GM10266 (cell line): ENCODE results near the gene PRM3.
A peak's percentile ranks its signal among the peaks of the same experiment; 100 is the strongest.

ENCODE experiments used
- DNase-seq: peaks from one replicate; pipeline ENCODE4 v3.0.0; 2012; ENCODE audit errors: extremely low spot score
- TF ChIP-seq, protein P1 (sequence below): IDR thresholded peaks from 2 replicates; pipeline ENCODE4 v1.5.1; 2012; ENCODE audit warnings: mild to moderate bottlenecking, low read depth; ENCODE audit not compliant: control insufficient read depth, insufficient read depth; ENCODE audit errors: missing control alignments

The PRM3 gene

DNA sequence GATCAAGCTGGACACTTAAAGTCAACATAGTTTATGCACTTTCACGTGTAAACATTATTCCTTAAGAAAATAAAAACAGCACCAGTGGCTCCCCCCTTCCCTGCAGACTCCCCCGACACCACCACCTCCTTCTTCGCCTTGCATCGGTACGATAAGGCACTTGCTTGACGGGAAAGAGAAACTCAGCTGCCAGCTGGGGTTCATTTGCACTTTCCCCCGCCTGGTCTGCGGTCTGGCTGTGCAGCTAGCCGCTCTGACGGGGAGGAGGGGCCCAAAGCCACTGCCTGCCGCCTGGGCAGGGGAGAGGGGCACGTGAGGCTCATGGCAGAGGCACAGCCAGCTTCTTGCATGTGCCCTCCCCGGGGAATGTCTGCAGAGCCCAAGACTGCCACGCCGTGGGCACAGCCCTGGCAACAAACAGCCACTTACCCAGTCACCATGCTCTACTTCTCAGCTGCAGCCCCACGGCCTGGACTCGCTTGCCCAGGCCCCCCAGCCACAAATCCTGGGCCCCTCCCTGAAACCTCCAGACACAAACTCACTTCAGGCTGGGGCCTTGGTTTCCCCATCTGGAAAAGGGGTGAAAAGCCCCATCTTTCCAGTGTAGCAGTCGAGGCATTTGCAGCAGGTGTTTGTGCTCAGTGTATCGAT lies 24.2 kb upstream of the PRM3 start:
- DNase-seq: peak; percentile 66
- TF ChIP-seq, protein P1, sequence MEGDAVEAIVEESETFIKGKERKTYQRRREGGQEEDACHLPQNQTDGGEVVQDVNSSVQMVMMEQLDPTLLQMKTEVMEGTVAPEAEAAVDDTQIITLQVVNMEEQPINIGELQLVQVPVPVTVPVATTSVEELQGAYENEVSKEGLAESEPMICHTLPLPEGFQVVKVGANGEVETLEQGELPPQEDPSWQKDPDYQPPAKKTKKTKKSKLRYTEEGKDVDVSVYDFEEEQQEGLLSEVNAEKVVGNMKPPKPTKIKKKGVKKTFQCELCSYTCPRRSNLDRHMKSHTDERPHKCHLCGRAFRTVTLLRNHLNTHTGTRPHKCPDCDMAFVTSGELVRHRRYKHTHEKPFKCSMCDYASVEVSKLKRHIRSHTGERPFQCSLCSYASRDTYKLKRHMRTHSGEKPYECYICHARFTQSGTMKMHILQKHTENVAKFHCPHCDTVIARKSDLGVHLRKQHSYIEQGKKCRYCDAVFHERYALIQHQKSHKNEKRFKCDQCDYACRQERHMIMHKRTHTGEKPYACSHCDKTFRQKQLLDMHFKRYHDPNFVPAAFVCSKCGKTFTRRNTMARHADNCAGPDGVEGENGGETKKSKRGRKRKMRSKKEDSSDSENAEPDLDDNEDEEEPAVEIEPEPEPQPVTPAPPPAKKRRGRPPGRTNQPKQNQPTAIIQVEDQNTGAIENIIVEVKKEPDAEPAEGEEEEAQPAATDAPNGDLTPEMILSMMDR: no peak

- DNase-seq: no peak
- TF ChIP-seq, protein P1: no peak
These were observed 23.5 kb upstream of the PRM3 start for GRCh38 chr16:11296706-11297491.

- TF ChIP-seq, protein P1: no peak
- DNase-seq: no peak
These were observed 22.9 kb upstream of the PRM3 start for GRCh38 chr16:11296351-11296705.

- no peak for DNase-seq
- TF ChIP-seq, protein P1: no peak
These were observed 22.2 kb upstream of the PRM3 start for GRCh38 chr16:11295672-11296071.

GRCh38 chr16:11292076-11292748 lies 18.8 kb upstream of the PRM3 start:
- TF ChIP-seq, protein P1: no peak
- no peak for DNase-seq

DNA sequence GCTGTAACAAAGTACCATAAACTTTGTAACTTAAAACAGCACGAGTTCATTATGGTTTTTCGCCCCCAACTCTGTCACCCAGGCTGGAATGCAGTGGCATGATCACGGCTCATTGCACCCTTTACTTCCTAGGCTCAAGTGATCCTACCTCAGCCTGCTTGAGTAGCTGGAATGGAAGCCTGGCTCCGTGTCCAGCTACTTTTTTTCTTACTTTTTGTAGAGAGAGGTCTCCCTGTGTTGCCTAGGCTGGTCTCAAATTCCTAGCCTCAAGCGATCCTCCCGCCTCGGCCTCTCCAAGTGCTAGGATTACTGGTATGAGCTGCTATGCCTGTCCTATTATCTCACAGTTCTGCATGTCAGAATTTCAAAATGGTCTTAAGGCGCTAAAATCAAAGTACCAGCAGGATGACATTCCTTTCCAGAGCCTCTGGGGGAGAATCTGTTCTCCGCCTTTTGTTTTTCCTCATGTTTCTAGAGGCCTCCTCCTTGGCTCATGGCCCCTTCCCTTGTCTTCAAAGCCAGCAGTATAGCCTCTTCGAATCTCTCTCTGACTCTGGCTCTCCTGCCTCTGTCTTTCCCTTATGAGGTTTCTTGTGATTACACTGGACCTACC lies 17.8 kb upstream of the PRM3 start:
- TF ChIP-seq, protein P1: no peak
- no peak for DNase-seq
